HG02970 (cell line): ENCODE data around the gene ZNF32.

Source experiments
- ATAC-seq: cut with Tn5 transposase; IDR thresholded peaks from one replicate; pipeline ENCODE4 v1.9.1; 2021; ENCODE audit warnings: mild to moderate bottlenecking, moderate library complexity, moderate number of reproducible peaks; ENCODE audit not compliant: unreplicated experiment, low FRiP score

Gene ZNF32, protein sequence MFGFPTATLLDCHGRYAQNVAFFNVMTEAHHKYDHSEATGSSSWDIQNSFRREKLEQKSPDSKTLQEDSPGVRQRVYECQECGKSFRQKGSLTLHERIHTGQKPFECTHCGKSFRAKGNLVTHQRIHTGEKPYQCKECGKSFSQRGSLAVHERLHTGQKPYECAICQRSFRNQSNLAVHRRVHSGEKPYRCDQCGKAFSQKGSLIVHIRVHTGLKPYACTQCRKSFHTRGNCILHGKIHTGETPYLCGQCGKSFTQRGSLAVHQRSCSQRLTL

GRCh38 chr10:43648398-43649184, at the start of gene ZNF32:
Gene ZNF32, minus strand, starts transcription at chr10:43648881. Its CDS starts 2,748 bp downstream, at chr10:43646133.
- ATAC-seq, result peak; percentile 99

DNA sequence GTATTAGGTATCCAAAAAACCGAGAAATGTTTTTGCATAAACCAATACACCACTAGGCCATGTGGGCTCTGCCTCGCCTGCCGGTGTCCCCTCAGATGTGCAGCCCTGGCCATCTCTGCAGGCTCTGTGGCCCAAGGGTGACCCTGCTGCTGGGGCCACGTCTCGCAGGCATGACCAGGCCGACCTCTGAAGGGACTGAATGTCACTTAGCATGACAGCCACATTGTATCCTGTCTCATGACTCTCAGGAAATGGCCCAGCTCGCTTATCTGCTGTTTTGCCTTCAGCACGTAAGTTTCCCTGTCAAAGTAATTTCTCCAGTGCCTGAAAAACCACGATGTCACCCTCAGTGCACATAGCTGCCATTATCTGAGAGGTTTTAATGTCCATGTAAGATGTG, 49.5 kb upstream of the ZNF32 start:
- ATAC-seq, result no peak

GRCh38 chr10:43696909-43697483, 48.3 kb upstream of the ZNF32 start:
- ATAC-seq, result no peak

DNA sequence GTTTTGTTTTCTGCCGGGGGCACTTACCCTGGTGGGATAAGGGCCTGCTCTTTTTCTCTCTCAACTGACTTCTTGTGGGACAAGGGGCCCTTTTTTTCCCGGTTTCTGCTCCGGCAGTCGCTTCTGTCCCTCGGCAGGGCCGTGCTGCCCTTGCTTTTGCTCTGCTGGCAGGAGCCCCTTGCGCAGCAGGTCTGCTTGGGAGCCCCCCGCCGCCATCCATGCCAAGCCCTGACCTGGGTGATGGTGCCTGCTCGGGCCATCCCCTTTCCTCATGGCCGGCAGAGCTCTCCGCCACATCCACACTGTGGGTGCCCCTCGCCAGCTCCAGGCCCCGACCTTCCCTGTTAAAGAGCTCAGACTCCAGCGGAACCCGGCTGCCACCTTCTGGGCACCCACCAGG, 47.0 kb upstream of the ZNF32 start:
- no peak for ATAC-seq

DNA sequence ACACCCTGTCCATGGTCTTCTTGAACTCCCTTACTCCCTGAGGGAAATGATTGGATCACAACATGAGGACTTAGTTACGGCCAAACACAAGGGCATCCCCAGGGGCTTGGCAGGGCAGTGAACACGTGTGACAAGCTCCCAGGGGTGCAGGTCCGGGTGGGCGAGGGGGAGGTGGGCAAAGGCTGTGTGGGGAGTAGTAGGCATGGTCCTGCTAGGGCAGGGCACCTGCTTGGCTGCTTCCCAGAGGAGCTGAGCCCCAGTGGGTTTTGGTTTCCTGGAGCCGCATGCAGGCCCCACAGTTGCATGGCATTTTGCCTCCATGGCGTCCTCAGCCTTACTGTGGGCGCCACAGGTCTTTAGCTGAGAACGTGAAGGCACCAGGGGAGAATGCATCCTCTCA, 46.6 kb upstream of the ZNF32 start:
- no peak for ATAC-seq

GRCh38 chr10:43694526-43694925, 45.8 kb upstream of the ZNF32 start:
- ATAC-seq, result no peak

- ATAC-seq, result no peak
These were observed 44.9 kb upstream of the ZNF32 start for GRCh38 chr10:43693602-43694001.

GRCh38 chr10:43692051-43692825, 43.6 kb upstream of the ZNF32 start:
- ATAC-seq, result no peak

GRCh38 chr10:43691485-43691884, 42.8 kb upstream of the ZNF32 start:
- ATAC-seq, result no peak

DNA sequence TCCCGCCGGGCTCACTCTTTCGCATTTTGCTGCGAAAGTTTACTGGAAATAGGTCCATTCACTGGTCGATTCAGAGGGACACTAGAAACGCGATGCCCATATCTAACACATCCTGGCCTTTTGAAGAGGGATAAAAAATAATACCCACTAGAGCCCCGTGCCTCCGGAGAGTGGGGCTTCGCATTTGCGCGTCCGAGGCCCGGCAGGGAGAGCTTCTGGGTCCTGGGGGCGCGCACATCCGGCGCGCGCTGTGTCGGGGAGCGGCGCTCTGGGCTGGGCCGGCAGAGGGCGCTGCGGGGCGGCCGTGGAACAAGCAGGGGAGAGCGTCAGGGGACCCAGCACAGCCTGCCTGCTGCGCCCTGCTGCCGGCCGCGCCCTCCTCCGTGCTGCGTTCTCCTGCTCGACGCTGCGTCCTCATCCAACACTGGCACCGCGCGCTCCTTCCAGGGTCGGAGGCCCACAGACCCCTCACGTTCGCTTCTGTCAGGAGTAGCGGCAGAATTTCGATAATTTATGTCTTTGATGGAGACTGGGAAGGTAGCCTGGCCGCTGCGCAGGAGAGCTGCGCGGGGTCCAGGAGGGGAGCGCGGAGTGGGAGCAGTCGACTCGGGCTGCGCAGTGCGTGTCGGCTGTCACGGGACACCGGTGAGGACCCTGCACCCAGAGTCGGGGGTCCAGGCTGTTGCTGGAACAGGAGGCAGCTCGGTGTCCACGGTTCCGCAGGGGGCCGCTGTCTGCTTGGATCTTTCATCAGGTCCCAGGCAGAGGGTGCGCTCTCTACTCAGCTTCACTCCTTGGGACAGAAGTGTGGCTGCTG, 41.5 kb upstream of the ZNF32 start:
- ATAC-seq, result peak; percentile 96

DNA sequence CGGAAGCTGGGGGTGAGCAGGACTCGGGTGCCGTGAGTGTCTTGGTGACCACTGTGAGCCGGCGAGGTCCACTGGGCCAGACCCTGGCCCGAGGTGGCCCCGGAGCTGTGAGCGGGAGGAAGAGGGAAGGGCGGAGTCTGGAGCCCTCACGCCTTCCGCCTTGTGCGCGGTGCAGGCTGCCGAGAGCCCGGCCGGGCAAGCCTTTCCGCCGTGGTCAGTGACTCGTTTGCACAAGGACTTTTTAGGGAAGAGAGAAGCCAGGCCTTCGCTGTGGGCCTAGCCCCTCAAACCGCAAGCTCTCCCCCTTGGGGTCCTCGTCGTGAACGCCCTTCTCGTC, 40.9 kb upstream of the ZNF32 start:
- ATAC-seq, result peak; percentile 12

DNA sequence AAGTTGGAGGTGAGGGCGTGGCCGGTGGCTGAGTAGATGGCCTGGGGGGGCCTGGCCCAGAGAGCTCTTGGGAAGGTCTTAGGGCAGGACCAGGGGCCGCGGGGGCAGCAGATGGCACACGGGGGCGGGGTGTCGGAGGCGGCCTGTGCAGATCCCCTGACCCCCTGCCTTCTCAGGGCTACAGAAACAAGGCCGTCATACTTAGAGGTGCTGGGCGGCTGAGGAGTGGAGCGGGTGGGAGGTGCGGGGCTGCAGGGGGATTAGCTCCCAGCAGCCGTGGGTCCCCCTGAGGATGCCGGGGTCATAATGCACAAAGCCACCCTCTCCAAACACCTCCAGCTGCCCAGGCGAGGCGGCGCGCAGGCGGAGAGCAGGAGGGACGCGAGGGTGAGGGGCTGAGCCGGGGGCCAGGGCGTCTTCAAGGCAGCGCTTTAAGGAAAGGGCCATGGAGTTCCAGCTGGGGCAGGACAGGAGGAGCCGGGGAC, 40.4 kb upstream of the ZNF32 start:
- no peak for ATAC-seq

- ATAC-seq, result no peak
These were observed 39.7 kb upstream of the ZNF32 start for GRCh38 chr10:43688348-43688892.

- ATAC-seq, result no peak
These were observed 38.7 kb upstream of the ZNF32 start for GRCh38 chr10:43687373-43687772.

GRCh38 chr10:43686414-43686813, 37.7 kb upstream of the ZNF32 start:
- no peak for ATAC-seq

DNA sequence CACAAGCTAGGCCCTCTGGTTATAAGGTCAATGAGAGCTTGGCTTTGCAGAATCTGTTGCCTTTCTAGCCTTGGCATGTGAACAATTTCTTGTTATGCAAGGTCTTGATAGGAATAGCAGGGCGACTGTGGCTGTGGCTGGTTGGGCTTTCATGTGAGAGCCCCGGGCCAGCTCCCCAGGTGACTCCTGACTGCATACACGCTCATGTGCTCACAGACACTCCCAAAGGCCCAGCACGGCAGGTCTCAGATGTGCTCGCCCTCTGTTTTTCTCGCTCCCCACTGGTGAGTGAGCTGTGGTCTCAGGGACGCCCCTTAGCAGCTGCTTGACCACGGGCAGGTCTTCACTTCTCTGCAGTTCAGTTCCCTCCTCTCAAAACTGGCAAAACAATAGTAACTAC, 37.1 kb upstream of the ZNF32 start:
- no peak for ATAC-seq

DNA sequence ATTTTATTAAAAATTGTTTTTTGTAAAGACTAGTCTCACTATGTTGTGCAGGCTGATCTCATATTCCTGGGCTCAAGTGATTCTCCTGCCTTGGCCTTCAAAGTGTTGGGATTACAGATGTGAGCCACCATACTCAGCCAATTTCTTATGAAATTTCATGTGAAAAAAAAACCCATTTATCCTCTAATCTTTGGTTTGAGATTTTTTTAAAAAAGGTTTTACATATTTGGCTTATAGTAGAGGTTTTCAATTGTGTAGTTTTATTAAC, 35.5 kb upstream of the ZNF32 start:
- ATAC-seq, result no peak

DNA sequence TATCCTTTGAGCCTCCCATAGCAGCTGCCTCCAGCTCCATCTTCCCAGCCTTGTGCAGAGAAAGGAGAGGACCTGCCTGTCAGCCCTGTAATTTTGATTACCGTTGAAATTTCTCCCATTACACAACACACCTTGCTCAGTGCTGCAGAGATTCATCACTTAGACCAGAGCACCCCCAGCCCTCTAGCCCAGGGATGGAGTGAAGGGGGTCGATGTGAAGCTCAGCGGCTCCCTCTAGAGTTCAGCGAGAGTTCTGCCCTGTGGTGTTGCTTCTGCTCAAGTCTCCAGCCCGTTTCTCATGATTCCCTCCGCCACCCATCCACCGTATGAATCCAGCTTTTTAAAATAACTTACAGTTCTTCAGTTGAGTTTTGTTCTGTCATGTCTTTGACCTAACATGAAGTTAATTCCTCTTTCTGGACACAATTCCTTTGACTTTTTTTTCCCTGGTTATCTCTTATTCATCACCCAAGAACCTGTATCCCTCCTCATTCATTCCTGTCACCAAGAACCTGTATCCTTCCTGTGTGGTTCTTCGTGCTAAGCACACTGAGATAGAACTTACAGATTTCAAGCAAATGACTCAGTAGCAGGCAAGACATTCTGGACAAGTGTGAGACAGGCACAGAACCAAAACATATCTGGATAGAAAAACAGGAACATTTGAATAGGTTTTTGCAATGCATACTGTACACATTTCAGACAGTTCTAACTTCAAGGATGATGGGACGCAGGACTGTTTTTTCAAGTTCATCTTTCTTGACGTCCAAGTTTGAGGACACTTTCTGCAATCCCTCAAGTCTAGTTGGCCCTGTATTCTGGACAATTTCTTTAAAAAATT, 35.0 kb upstream of the ZNF32 start:
- ATAC-seq, result no peak

DNA sequence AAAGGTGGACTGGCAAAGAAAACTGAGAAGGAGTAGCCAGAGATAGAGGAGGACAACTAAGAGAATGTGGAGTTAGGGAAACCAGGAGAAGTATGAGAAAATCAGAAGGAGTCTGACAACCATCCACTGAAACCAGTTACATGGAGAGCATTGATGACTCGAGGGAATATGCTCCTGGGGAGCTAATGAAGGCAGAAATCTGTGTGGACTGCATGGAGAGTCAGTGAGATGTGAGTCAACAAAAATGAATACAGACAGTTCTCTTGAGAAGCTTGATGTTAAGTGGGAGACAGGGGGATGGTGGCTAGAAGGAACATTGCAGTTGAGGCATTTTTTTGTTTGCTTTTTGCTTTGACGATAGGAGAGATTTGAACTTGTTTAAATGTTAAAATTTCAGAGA, 34.3 kb upstream of the ZNF32 start:
- no peak for ATAC-seq
